Omental fat pad (tissue), 4 donors: ENCODE data around the gene SLC10A3. TPM values are rescaled to one million over a fixed set of nuclear protein-coding genes. Genes with fewer than 3 reads are reported as not detected.

Experiments
- ATAC-seq: fragments of 150-250 bp; one replicate; pipeline ENCODE4 v1.9.1; 2016; ENCODE audit warnings: mild to moderate bottlenecking, moderate library complexity; ENCODE audit not compliant: low FRiP score
- DNase-seq: peaks from one replicate; pipeline ENCODE4 v3.0.0-alpha.2; 2019; ENCODE audit warnings: low spot score
- total RNA-seq, 4 donors: library from RNA; depleted of rRNA; stranded (reverse); fragments of >200 nt; gene quantifications; one replicate each; pipeline ENCODE4 v1.1.0, GENCODE V29; 2016
- TF ChIP-seq, protein P1 (sequence below), 3 donors: fragments of 450-650 bp; IDR thresholded peaks; one replicate each; pipeline ENCODE4 v1.5.1; 2016 to 2017; ENCODE audit warnings: antibody characterized with exemption in 3 of 3, mild to moderate bottlenecking in 3 of 3, moderate library complexity in 2 of 3

Gene SLC10A3
- total RNA-seq, 4 donors from 2014 or later: 22.9 to 29.7 (median 26.9) TPM

DNA sequence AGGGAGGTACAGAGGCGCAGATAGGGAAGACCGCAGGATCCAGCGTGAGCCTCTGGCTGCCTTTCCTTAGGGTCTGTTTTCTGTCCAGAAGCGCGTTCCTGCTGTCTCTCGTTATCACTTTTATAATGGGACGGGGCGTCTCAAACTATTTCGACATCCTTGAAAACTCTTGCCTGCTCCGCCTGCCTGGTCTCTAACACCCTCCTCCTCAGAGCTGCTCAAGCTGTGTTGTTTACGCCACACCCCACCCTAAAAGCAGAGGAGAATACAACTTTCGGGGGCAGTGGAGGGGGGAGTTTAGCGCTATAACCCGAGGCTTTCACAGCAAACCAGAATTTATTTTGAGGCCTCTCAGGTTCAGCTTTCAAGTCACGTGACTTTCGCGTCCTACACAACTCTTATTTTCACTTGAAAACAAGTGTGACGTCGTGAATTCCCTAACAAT, 26.2 kb upstream of the SLC10A3 start:
- DNase-seq (no peak), ATAC-seq (peak; percentile 55)
- TF ChIP-seq, protein P1, sequence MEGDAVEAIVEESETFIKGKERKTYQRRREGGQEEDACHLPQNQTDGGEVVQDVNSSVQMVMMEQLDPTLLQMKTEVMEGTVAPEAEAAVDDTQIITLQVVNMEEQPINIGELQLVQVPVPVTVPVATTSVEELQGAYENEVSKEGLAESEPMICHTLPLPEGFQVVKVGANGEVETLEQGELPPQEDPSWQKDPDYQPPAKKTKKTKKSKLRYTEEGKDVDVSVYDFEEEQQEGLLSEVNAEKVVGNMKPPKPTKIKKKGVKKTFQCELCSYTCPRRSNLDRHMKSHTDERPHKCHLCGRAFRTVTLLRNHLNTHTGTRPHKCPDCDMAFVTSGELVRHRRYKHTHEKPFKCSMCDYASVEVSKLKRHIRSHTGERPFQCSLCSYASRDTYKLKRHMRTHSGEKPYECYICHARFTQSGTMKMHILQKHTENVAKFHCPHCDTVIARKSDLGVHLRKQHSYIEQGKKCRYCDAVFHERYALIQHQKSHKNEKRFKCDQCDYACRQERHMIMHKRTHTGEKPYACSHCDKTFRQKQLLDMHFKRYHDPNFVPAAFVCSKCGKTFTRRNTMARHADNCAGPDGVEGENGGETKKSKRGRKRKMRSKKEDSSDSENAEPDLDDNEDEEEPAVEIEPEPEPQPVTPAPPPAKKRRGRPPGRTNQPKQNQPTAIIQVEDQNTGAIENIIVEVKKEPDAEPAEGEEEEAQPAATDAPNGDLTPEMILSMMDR (IDR thresholded peaks at IDR 0.05): no peak

DNA sequence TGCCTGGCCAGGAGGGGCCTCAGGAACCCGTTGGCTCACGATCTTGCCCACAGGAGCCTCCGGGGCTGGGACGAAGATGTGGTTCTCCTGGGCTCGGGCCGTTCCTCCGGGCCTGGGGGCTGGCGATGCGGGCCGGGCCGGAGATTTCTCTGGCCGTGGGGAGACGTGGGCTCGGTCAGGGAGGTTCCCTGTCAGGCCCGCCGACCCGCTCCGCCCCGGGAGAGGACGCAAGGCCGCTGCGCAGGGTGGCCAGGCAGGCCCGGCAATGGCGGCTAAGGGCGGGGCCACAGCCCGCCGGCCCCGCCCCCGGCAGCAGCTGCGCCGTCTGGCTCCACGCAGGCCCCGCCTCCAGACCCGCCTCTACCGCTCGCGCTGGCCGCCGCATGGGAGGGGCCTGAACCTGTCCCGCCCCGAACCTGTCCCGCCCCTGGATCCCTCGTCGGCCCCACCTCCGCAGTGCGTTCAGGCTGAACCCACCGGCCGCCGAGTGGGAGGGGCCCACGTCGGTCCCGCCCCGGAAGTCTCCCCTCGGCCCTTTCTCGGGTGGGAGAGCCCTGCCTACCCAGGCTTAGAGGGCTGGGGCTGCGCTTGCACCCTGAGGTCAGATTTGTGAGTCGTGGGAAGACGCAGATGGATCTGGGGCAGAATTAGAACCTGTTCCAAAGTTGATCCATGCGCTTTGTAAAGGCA, 25.7 kb upstream of the SLC10A3 start, which contains the start of gene FAM3A:
FAM3A (minus strand) TSS at position 267 of the 690 bp plus-strand sequence. CDS start 460 bp downstream, outside the sequence.
- ATAC-seq (peak; percentile 92), DNase-seq (peak; percentile 46)
- TF ChIP-seq, protein P1 (IDR thresholded peaks at IDR 0.05): no peak

- peak; percentile 6 for ATAC-seq
- TF ChIP-seq, protein P1 (IDR thresholded peaks at IDR 0.05): no peak
Measured at GRCh38 chrX:154515090-154515965, 24.9 kb upstream of the SLC10A3 start.

DNA sequence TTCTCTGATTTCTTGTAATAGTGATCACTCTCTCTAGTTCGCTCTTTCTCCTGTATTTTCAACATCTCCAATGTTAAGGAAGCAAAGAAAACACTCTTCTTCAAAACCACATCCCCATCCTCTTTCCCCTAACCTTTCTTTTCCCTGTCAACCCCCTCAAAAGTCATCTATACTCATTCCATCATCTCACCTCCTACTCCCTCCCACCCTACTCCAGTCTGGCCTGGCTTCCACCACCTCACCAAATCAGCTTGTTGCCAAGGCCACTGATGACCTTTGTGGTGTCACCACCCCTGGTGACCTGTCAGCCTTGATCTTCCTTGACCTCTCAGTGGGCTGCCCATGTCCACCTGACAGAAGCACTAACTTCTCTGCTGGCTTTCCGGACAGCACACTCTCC, 23.3 kb upstream of the SLC10A3 start:
- DNase-seq: no peak
- no peak for ATAC-seq
- TF ChIP-seq, protein P1 (IDR thresholded peaks at IDR 0.05): no peak

More at GRCh38 chrX:154515090-154515965, 24.9 kb upstream of the SLC10A3 start:
- DNase-seq: no peak

- ATAC-seq: no peak
- TF ChIP-seq, protein P1 (IDR thresholded peaks at IDR 0.05): no peak
- DNase-seq: no peak
Measured at GRCh38 chrX:154512879-154513553, 22.6 kb upstream of the SLC10A3 start.

DNA sequence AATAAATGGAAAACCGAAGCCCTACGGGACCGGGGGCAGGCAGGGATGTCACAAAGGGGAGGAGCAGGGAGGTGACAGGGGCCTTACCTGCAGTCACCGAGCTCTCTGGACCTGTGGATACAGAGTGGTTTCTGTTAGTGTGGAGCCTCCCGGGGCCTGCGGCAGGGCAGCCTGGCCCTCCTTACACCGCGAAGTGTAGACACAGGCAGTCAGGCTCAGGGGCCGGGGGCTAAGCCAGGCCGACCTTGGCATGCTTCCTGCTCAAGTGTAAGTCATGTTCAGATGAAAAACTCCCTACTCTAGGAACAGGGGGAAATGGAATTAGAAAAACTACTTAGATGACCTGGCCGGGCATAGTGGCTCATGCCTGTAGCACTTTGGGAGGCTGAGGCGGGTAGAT, 21.3 kb upstream of the SLC10A3 start:
- no peak for DNase-seq
- TF ChIP-seq, protein P1 (IDR thresholded peaks at IDR 0.05): no peak

More for the DNA sequence above, 21.3 kb upstream of the SLC10A3 start:
- ATAC-seq: no peak
